ENCODE measurements around the gene ST6GALNAC1.
"Not testable (repeated sequence)": the region's sequence is repeated elsewhere in the genome, so short reads cannot be mapped to it uniquely, and the experiment has no call there.

Gene ST6GALNAC1

GRCh38 chr17:76625496-76625895, 18.1 kb downstream of the ST6GALNAC1 start:
- DNase-seq = no peak
- intact Hi-C loops (cut with DNase I) = loop anchor here (10.0 kb wide), 2 partner anchors 71 to 101 kb away; no protein-coding TSS in a partner anchor

GRCh38 chr17:76623271-76624146, 20.0 kb downstream of the ST6GALNAC1 start:
- DNase-seq = peak; percentile 42 to 92 (median 80)
- intact Hi-C loops (cut with DNase I) = loop anchor here (10.0 kb wide), 2 partner anchors 69 to 99 kb away; no protein-coding TSS in a partner anchor

GRCh38 chr17:76617838-76618237, 25.7 kb downstream of the ST6GALNAC1 start:
- intact Hi-C loops (cut with DNase I) = no loop called here
- DNase-seq = no peak

- no peak for DNase-seq
- intact Hi-C loops (cut with DNase I) = no loop called here
These were observed 28.5 kb downstream of the ST6GALNAC1 start for GRCh38 chr17:76614912-76615617.

GRCh38 chr17:76614064-76614759, 29.3 kb downstream of the ST6GALNAC1 start:
- intact Hi-C loops (cut with DNase I) = not testable (repeated sequence)

GRCh38 chr17:76612977-76613851, 30.3 kb downstream of the ST6GALNAC1 start:
- intact Hi-C loops (cut with DNase I) = no loop called here
- DNase-seq = no peak

More at GRCh38 chr17:76614064-76614759, 29.3 kb downstream of the ST6GALNAC1 start:
- DNase-seq = not testable (repeated sequence)

- DNase-seq = no peak
- intact Hi-C loops (cut with DNase I) = no loop called here
These were observed 31.1 kb downstream of the ST6GALNAC1 start for GRCh38 chr17:76612465-76612864.

GRCh38 chr17:76611758-76612157, 31.8 kb downstream of the ST6GALNAC1 start:
- intact Hi-C loops (cut with DNase I) = no loop called here
- no peak for DNase-seq

- intact Hi-C loops (cut with DNase I); DNase-seq: not testable (repeated sequence)
These were observed 32.3 kb downstream of the ST6GALNAC1 start for GRCh38 chr17:76611080-76611749.

- DNase-seq; intact Hi-C loops (cut with DNase I): not testable (repeated sequence)
These were observed 36.9 kb downstream of the ST6GALNAC1 start for GRCh38 chr17:76606685-76607084.

- no peak for DNase-seq
- intact Hi-C loops (cut with DNase I) = no loop called here
These were observed 42.5 kb downstream of the ST6GALNAC1 start for GRCh38 chr17:76601065-76601464.

GRCh38 chr17:76599694-76600460, 43.7 kb downstream of the ST6GALNAC1 start:
- intact Hi-C loops (cut with DNase I) = no loop called here
- no peak for DNase-seq

GRCh38 chr17:76598004-76598439, 45.5 kb downstream of the ST6GALNAC1 start:
- intact Hi-C loops (cut with DNase I) = no loop called here
- DNase-seq = peak in 37 of 42 donors; percentile 17 to 82 (median 51)

GRCh38 chr17:76597156-76598003, 46.2 kb downstream of the ST6GALNAC1 start:
- intact Hi-C loops (cut with DNase I) = no loop called here
- DNase-seq = no peak

- DNase-seq = no peak
- intact Hi-C loops (cut with DNase I) = no loop called here
These were observed 48.9 kb downstream of the ST6GALNAC1 start for GRCh38 chr17:76594690-76595089.

GRCh38 chr17:76593959-76594358, 49.6 kb downstream of the ST6GALNAC1 start:
- no peak for DNase-seq
- intact Hi-C loops (cut with DNase I) = no loop called here

Data from head of caudate nucleus (tissue), 42 donors.